Spleen (tissue), 11 donors: ENCODE measurements around the gene DVL1. TPM values are rescaled to one million over a fixed set of nuclear protein-coding genes. Genes with fewer than 3 reads are reported as not detected.

Experiments used
- DNase-seq: peaks from one replicate; pipeline ENCODE4 v3.0.0-alpha.2; 2020
- H3K27ac ChIP-seq, 8 donors: fragments of 200-600 bp; sonication (generic) in 7 of 8; 1 replicate in 4 of 8; 2 replicates in 4 of 8; pipeline versions ENCODE4 v1.5.0 to v1.8.0; 2016 to 2021; ENCODE audit warnings: inconsistent platforms in 4 of 8, mild to moderate bottlenecking in 4 of 8, moderate library complexity in 1 of 8
- H3K27me3 ChIP-seq, 7 donors: fragments of 200-600 bp; sonication (generic) in 6 of 7; replicated peaks in 1 of 7; 1 replicate in 4 of 7; 2 replicates in 3 of 7; pipeline versions ENCODE4 v1.5.0 to v1.8.0; 2016 to 2021; ENCODE audit warnings: inconsistent platforms in 3 of 7, mild to moderate bottlenecking in 1 of 7
- H3K36me3 ChIP-seq, 6 donors: fragments of 200-600 bp; sonication (generic) in 5 of 6; 1 replicate in 4 of 6; 2 replicates in 2 of 6; pipeline versions ENCODE4 v1.5.0 to v1.8.0; 2016 to 2021; ENCODE audit warnings: inconsistent platforms in 2 of 6
- H3K4me1 ChIP-seq, 6 donors: fragments of 200-600 bp; sonication (generic) in 5 of 6; 1 replicate in 3 of 6; 2 replicates in 3 of 6; pipeline versions ENCODE4 v1.5.0 to v1.8.0; 2016 to 2021; ENCODE audit warnings: inconsistent platforms in 3 of 6
- H3K4me3 ChIP-seq, 8 donors: fragments of 200-600 bp; sonication (generic) in 7 of 8; 1 replicate in 4 of 8; 2 replicates in 4 of 8; pipeline versions ENCODE4 v1.5.0 to v1.8.0; 2016 to 2021; ENCODE audit warnings: inconsistent platforms in 4 of 8, mild to moderate bottlenecking in 4 of 8, moderate library complexity in 2 of 8
- H3K9me3 ChIP-seq, 8 donors: fragments of 200-600 bp; sonication (generic) in 7 of 8; 1 replicate in 4 of 8; 2 replicates in 4 of 8; pipeline versions ENCODE4 v1.5.0 to v1.8.0; 2016 to 2021; ENCODE audit warnings: inconsistent platforms in 4 of 8
- POLR2A ChIP-seq, 3 donors: fragments of 450-650 bp; IDR thresholded peaks; one replicate each; pipeline ENCODE4 v1.5.1; 2017; ENCODE audit warnings: antibody characterized with exemption in 3 of 3, mild to moderate bottlenecking in 1 of 3
- POLR2AphosphoS5 ChIP-seq, 3 donors: sonication (generic); formaldehyde crosslinking; IDR thresholded peaks; one replicate each; pipeline ENCODE4 v1.5.1; 2017; ENCODE audit warnings: antibody characterized with exemption in 3 of 3
- WGBS, 5 donors: extraction: QIAGEN DNeasy Blood & Tissue Kit in 3 of 5; methylation state at CpG; one replicate each; pipeline versions ENCODE4 v1.1.5 to v1.1.7; 2013 to 2018; 5-methylcytosine and 5-hydroxymethylcytosine counted together
- intact Hi-C: fragments of 100-400 bp; cut with DNase I; formaldehyde crosslinking; loops from one replicate; pipeline ENCODE4 v1.15.0; 2023; ENCODE audit warnings: low total_unique reads
- polyA plus RNA-seq, 3 donors: library from polyadenylated mRNA; stranded (reverse); fragments of 200-250 nt; gene quantifications; one replicate each; pipeline ENCODE4 v1.2.1, GENCODE V29; 2013
- total RNA-seq, 7 donors: library from RNA; depleted of rRNA in 3 of 7; stranded (reverse); fragments of >200 nt in 3 of 7; fragmentation: NEBNext Ultra II Directional in 4 of 7; extraction: Animal tissue kit (Norgen Biotek cat#: 25700) in 4 of 7; gene quantifications; one replicate each; pipeline versions ENCODE4 v1.1.0 to v1.2.1, GENCODE V29; 2016 to 2021
- TF ChIP-seq, protein P1 (sequence below), 11 experiments: fragments of 200-600 bp in 7 of 11; fragments of 450-650 bp in 4 of 11; sonication (generic) in 4 of 11; IDR thresholded peaks in 8 of 11; conservative IDR thresholded peaks in 3 of 11; 1 replicate in 7 of 11; 2 replicates in 4 of 11; pipeline versions ENCODE4 v1.4.0 to v1.8.0; 2016 to 2021; ENCODE audit warnings: antibody characterized with exemption in 11 of 11, inconsistent platforms in 4 of 11, mild to moderate bottlenecking in 1 of 11
- donor health status: healthy with polysubstance abuse.
- donor health status: DM: no; HTN: no; CAD: no; lungs with moderate emphysema.
- donor health status: DM: no; HTN: no; CAD: no.
- donor health status: Bipolar disorder and iron deficiency.
- donor health status: healthy.
- donor health status: DM: no; HTN: no; CAD: no.
- donor health status: DM: yes; HTN: yes; CAD: no.

Gene DVL1
- total and polyA plus RNA-seq, 10 donors, result 18.1 to 59.1 (median 39.2) TPM

DNA sequence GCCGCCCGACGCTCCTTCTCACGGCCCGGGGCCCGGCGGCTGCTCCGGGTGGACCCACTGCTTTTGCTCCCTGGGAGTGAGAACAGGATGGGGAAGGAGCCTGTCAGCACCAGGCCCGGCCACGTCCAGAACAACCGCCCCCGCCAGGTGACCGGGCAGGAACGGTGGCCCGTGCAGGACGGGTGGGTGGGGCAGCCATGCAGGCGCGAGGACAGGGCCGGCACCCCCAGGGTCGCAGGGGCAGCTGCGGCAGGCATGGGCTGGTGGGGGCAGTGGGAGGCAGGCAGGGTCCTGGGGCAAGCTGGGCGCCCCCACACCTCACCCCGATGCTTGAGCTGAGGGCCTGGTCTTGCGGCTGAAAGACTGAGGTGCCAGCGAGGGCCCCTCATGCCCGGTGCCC lies 12.8 kb downstream of the DVL1 start:
- TF ChIP-seq POLR2A (IDR thresholded peaks at IDR 0.05) (no peak), POLR2AphosphoS5 (IDR thresholded peaks at IDR 0.05) (no peak)
- TF ChIP-seq, protein P1, sequence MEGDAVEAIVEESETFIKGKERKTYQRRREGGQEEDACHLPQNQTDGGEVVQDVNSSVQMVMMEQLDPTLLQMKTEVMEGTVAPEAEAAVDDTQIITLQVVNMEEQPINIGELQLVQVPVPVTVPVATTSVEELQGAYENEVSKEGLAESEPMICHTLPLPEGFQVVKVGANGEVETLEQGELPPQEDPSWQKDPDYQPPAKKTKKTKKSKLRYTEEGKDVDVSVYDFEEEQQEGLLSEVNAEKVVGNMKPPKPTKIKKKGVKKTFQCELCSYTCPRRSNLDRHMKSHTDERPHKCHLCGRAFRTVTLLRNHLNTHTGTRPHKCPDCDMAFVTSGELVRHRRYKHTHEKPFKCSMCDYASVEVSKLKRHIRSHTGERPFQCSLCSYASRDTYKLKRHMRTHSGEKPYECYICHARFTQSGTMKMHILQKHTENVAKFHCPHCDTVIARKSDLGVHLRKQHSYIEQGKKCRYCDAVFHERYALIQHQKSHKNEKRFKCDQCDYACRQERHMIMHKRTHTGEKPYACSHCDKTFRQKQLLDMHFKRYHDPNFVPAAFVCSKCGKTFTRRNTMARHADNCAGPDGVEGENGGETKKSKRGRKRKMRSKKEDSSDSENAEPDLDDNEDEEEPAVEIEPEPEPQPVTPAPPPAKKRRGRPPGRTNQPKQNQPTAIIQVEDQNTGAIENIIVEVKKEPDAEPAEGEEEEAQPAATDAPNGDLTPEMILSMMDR (IDR thresholded peaks at IDR 0.05 in 8 of 11, conservative IDR thresholded peaks at IDR 0.05 in 3 of 11), result no peak
- intact Hi-C loops, result no loop called here
- no peak for DNase-seq
- WGBS, 5 donors, result 88 to 95% (median 92%) methylated on average over 16 to 26 of the region's 26 CpGs
- H3K36me3 ChIP-seq, result peaks cover 0 to 57% (median 19%) of the 10 kb centered on the region in 6 donors
- H3K27ac ChIP-seq, result no peak overlapping the region
- H3K27me3 ChIP-seq, result no peaks in the 10 kb centered on the region
- H3K4me3 ChIP-seq, result no peak overlapping the region
- no peaks in the 10 kb centered on the region for H3K9me3 ChIP-seq
- peaks cover 0 to 20% (median 5%) of the 10 kb centered on the region in 6 donors for H3K4me1 ChIP-seq

DNA sequence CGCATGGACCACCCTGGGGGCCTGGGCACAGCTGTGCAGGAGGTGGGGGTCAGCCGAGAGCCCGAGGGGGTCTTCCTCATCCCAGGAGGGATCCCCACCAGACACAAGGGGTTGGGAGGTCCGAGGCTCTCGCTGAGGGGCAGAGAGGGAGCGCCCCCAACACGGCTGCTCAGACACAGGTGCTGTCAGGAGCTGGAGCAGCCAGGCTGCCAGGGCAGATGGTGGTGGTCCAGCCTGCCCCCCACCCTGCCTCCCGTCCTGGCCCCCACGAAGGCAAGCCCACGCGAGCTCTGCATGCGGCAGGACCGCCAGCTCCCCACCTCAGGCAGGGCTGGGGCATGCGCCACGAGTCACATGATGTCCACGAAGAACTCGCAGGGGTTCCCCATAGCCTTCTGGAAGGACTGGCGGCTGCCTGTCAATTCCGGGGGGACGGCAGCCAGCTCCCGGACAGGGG lies 13.4 kb downstream of the DVL1 start:
- Histone ChIP-seq H3K4me3 (no peak overlapping the region), H3K36me3 (peaks cover 0 to 53% (median 19%) of the 10 kb centered on the region in 6 donors), H3K9me3 (no peaks in the 10 kb centered on the region), H3K4me1 (peaks cover 0 to 27% (median 11%) of the 10 kb centered on the region in 6 donors), H3K27ac (no peak overlapping the region), H3K27me3 (no peaks in the 10 kb centered on the region)
- intact Hi-C loops, result no loop called here
- 60 to 93% (median 91%) methylated on average over 3 to 21 of the region's 21 CpGs for WGBS, 5 donors
- TF ChIP-seq POLR2AphosphoS5 (IDR thresholded peaks at IDR 0.05) (no peak), POLR2A (IDR thresholded peaks at IDR 0.05) (no peak)
- TF ChIP-seq, protein P1 (IDR thresholded peaks at IDR 0.05 in 8 of 11, conservative IDR thresholded peaks at IDR 0.05 in 3 of 11), result no peak
- no peak for DNase-seq

DNA sequence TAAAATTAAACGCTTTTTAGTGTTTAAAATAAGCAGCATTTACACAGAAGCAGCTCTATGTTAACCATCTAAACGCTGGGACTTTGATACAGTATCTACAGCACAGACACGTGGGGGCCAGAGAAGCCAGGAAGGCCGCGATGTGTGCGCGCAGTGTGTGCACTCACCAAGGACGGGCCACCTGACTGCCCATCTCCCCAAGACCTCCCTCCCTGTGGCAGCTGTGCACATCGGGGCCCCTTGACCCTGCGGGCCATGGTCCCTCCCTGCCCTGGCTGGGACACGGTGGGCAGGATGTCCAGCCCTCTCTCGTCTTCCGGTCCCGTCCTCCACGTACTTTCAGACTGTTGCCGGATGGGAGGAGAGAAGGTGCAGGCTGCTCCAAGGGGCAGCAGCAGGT lies 13.9 kb downstream of the DVL1 start:
- no peak for DNase-seq
- Histone ChIP-seq H3K4me1 (peaks cover 0 to 32% (median 14%) of the 10 kb centered on the region in 6 donors), H3K4me3 (no peak overlapping the region), H3K9me3 (no peaks in the 10 kb centered on the region), H3K36me3 (peaks cover 0 to 50% (median 18%) of the 10 kb centered on the region in 6 donors), H3K27ac (no peak overlapping the region), H3K27me3 (no peaks in the 10 kb centered on the region)
- intact Hi-C loops, result no loop called here
- TF ChIP-seq POLR2AphosphoS5 (IDR thresholded peaks at IDR 0.05) (peak; percentile 20 to 58 (median 50)), POLR2A (IDR thresholded peaks at IDR 0.05) (no peak)
- TF ChIP-seq, protein P1 (IDR thresholded peaks at IDR 0.05 in 8 of 11, conservative IDR thresholded peaks at IDR 0.05 in 3 of 11), result no peak
- 57 to 79% (median 75%) methylated on average over 12 to 16 of the region's 16 CpGs for WGBS, 5 donors

DNA sequence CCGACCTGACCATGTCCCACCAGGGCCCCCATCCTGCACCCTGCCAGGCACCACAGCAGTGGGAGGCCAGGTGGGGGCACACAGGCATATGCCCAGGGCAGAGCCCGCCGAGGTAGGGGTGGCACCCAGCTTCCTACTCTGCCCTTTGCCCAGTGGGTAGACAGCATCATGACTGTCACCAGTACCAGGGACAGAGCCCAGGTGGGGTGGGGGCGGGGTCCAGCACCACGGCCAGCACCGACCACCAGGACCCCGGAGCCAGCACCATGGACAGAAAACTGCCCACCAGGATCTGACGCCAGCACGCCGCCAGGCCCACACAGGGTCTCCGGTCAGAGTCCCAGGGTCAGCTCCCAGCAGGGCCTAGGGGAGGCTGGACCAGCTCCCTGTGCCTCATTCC lies 14.4 kb downstream of the DVL1 start:
- DNase-seq, result no peak
- no peak for TF ChIP-seq POLR2A (IDR thresholded peaks at IDR 0.05)
- TF ChIP-seq, protein P1 (IDR thresholded peaks at IDR 0.05 in 8 of 11, conservative IDR thresholded peaks at IDR 0.05 in 3 of 11), result no peak
- TF ChIP-seq POLR2AphosphoS5 (IDR thresholded peaks at IDR 0.05), result no peak
- H3K27ac ChIP-seq, result no peak overlapping the region
- peaks cover 0 to 45% (median 16%) of the 10 kb centered on the region in 6 donors for H3K36me3 ChIP-seq
- WGBS, 5 donors, result 74 to 87% (median 78%) methylated on average over 7 to 11 of the region's 11 CpGs
- H3K4me1 ChIP-seq, result peaks cover 0 to 37% (median 16%) of the 10 kb centered on the region in 6 donors
- H3K27me3 ChIP-seq, result no peaks in the 10 kb centered on the region
- intact Hi-C loops, result no loop called here
- no peak overlapping the region for H3K4me3 ChIP-seq
- H3K9me3 ChIP-seq, result no peaks in the 10 kb centered on the region
